Lower lobe of right lung (tissue), 2 donors: ENCODE results near the gene IL1RAPL2. TPM values are rescaled to one million over a fixed set of nuclear protein-coding genes. Genes with fewer than 3 reads are reported as not detected.

Experiments
- ATAC-seq, 2 donors: fragments of 200-7000 bp; cut with Tn5 transposase; one replicate each; pipeline ENCODE4 v1.9.1; 2020 to 2022; ENCODE audit warnings: mild to moderate bottlenecking in 2 of 2, moderate library complexity in 2 of 2
- DNase-seq: peaks from one replicate; pipeline ENCODE4 v3.0.0-alpha.2; 2020
- H3K27ac ChIP-seq: fragments of 200-600 bp; one replicate; pipeline ENCODE4 v1.8.0; 2022
- H3K27me3 ChIP-seq: fragments of 200-600 bp; one replicate; pipeline ENCODE4 v1.8.0; 2022; ENCODE audit warnings: low read depth
- H3K36me3 ChIP-seq: fragments of 200-600 bp; one replicate; pipeline ENCODE4 v1.8.0; 2022; ENCODE audit warnings: mild to moderate bottlenecking
- H3K4me1 ChIP-seq: fragments of 200-600 bp; one replicate; pipeline ENCODE4 v1.8.0; 2022
- H3K4me3 ChIP-seq: fragments of 200-600 bp; one replicate; pipeline ENCODE4 v1.8.0; 2022; ENCODE audit warnings: mild to moderate bottlenecking
- H3K9me3 ChIP-seq: fragments of 200-600 bp; one replicate; pipeline ENCODE4 v1.8.0; 2022
- CTCF ChIP-seq: fragments of 200-600 bp; IDR thresholded peaks from one replicate; pipeline ENCODE4 v1.8.0; 2022; ENCODE audit warnings: antibody characterized with exemption, mild to moderate bottlenecking
- intact Hi-C: fragments of 100-400 bp; cut with DNase I; formaldehyde crosslinking; loops from one replicate; pipeline ENCODE4 v1.11.0; 2022
- total RNA-seq: library from RNA; stranded (reverse); fragmentation: NEBNext Ultra II Directional; extraction: Animal tissue kit (Norgen Biotek cat#: 25700); gene quantifications from one replicate; pipeline ENCODE4 v1.2.1, GENCODE V29; 2021
- donor health status: DM: no; HTN: yes; CAD: no; lungs with severe emphysema.

The IL1RAPL2 gene
- total RNA-seq, 1 donor from 2014 or later = not detected

GRCh38 chrX:104564921-104565703 lies 887 bp upstream of the IL1RAPL2 start:
- no peaks in the 10 kb centered on the region for H3K9me3 ChIP-seq
- H3K27ac ChIP-seq = no peak overlapping the region
- intact Hi-C loops = no loop called here
- no peaks in the 10 kb centered on the region for H3K36me3 ChIP-seq
- DNase-seq (no peak), ATAC-seq (no peak)
- TF ChIP-seq CTCF = no peak
- H3K4me3 ChIP-seq = no peak overlapping the region
- peaks cover 23% of the 10 kb centered on the region for H3K27me3 ChIP-seq
- no peaks in the 10 kb centered on the region for H3K4me1 ChIP-seq

- no peaks in the 10 kb centered on the region for H3K9me3 ChIP-seq
- TF ChIP-seq CTCF = no peak
- no peaks in the 10 kb centered on the region for H3K36me3 ChIP-seq
- intact Hi-C loops = no loop called here
- DNase-seq (no peak), ATAC-seq (no peak)
- H3K27me3 ChIP-seq = peaks cover 23% of the 10 kb centered on the region
- no peaks in the 10 kb centered on the region for H3K4me1 ChIP-seq
- H3K27ac ChIP-seq = no peak overlapping the region
- H3K4me3 ChIP-seq = peak overlapping the region; percentile 23
Measured at GRCh38 chrX:104566681-104567501, 892 bp downstream of the IL1RAPL2 start.

GRCh38 chrX:104567506-104567905 lies 1.5 kb downstream of the IL1RAPL2 start:
- Histone ChIP-seq H3K4me3 (no peak overlapping the region), H3K27ac (no peak overlapping the region), H3K4me1 (no peaks in the 10 kb centered on the region), H3K36me3 (no peaks in the 10 kb centered on the region), H3K9me3 (no peaks in the 10 kb centered on the region), H3K27me3 (peaks cover 23% of the 10 kb centered on the region)
- no peak for ATAC-seq
- DNase-seq = no peak
- intact Hi-C loops = no loop called here
- TF ChIP-seq CTCF = no peak

GRCh38 chrX:104568304-104568915 lies 2.4 kb downstream of the IL1RAPL2 start:
- Histone ChIP-seq H3K4me1 (no peaks in the 10 kb centered on the region), H3K27ac (no peak overlapping the region), H3K27me3 (peaks cover 23% of the 10 kb centered on the region), H3K36me3 (no peaks in the 10 kb centered on the region), H3K9me3 (no peaks in the 10 kb centered on the region), H3K4me3 (no peak overlapping the region)
- intact Hi-C loops = no loop called here
- no peak for TF ChIP-seq CTCF
- ATAC-seq = no peak
- DNase-seq = no peak

GRCh38 chrX:104618106-104618895 lies 52.3 kb downstream of the IL1RAPL2 start:
- Histone ChIP-seq H3K4me3 (no peak overlapping the region), H3K9me3 (no peaks in the 10 kb centered on the region), H3K27me3 (no peaks in the 10 kb centered on the region), H3K36me3 (no peaks in the 10 kb centered on the region), H3K27ac (no peak overlapping the region), H3K4me1 (no peaks in the 10 kb centered on the region)
- intact Hi-C loops = no loop called here
- DNase-seq = no peak
- ATAC-seq = no peak
- no peak for TF ChIP-seq CTCF
